GM23248 (cell line): ENCODE measurements around the gene ISY1.

Source experiments
- EZH2 ChIP-seq: fragments of 200-600 bp; sonication (generic); IDR thresholded peaks from 2 replicates; pipeline ENCODE4 v1.6.1; 2018; ENCODE audit warnings: antibody characterized with exemption, mild to moderate bottlenecking; ENCODE audit not compliant: insufficient read depth, poor library complexity, severe bottlenecking
- EZH2phosphoT487 ChIP-seq: fragments of 200-600 bp; sonication (generic); IDR thresholded peaks from 2 replicates; pipeline ENCODE4 v1.6.1; 2018; ENCODE audit warnings: antibody characterized with exemption, moderate library complexity, mild to moderate bottlenecking, low read depth; ENCODE audit not compliant: insufficient read depth

DNA sequence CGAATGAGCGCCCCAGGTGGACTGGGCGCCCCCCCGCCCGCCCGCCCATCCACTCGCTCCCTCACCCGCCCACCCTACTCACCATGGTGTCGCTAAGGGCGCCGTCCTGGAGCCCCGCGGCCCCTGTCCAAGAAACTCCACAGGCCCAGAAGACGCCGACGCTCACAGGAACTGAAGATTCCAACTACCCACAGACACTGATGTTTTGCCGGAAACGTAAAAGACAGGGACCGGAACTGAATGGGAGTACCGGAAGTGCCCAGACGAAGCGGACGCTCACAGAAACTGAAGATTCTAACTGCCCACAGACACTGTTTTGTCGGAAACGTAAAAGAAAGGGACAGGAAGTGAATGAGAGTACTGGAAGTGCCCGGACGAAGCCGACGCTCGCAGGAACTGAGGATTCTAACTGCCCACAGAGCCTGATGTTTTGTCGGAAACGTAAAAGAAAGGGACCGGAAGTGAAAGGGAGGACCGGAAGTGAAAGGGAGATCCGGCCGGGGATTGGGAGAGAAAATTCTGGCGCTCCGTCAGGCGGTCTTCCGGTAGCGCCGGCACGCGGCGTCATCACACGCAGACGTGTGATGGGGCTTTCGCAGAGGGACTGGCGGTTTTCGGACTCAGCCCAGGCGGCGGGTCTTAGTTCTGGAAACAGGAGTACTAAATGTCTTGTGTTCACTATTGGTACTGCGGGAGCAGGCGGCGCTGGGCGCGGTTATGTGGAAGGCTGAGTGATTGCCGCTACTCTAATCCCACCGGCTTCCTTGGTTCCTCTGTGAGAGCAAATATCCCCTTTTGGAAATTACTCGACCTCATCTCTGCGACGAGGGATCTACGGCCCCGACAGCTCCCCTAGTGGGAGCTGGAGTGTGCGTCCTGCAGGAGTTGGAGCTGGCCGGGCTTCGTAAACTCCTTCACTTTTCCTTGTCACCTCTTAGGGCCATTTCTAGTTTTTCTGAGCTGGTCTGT, at the start of gene ISY1:
- TF ChIP-seq EZH2 (no peak), EZH2phosphoT487 (no peak)
